ENCODE data around the gene RCHY1. TPM values are rescaled to one million over a fixed set of nuclear protein-coding genes. Genes with fewer than 3 reads are reported as not detected.
"Not testable (repeated sequence)": the region's sequence is repeated elsewhere in the genome, so short reads cannot be mapped to it uniquely, and the experiment has no call there.

The RCHY1 gene
- total RNA-seq, 1 donor from 2014 or later = 28.5 TPM

- Mint-ChIP-seq H3K9me3 (no peaks in the 10 kb centered on the region), H3K27me3 (no peaks in the 10 kb centered on the region), H3K27ac (no peak overlapping the region), H3K4me1 (peaks cover 13% of the 10 kb centered on the region), H3K4me3 (no peak overlapping the region), H3K36me3 (ENCODE audit: low read depth) (no peaks in the 10 kb centered on the region)
- intact Hi-C loops (cut with micrococcal nuclease) = no loop called here
- no peak for TF ChIP-seq CTCF (IDR thresholded peaks at IDR 0.05)
- ChIA-PET CTCF (no interaction called here), POLR2A (no interaction called here)
- ATAC-seq (ENCODE audit: low read depth) (no peak), DNase-seq (no peak)
Measured at GRCh38 chr4:75552452-75552851, 38.2 kb upstream of the RCHY1 start.

DNA sequence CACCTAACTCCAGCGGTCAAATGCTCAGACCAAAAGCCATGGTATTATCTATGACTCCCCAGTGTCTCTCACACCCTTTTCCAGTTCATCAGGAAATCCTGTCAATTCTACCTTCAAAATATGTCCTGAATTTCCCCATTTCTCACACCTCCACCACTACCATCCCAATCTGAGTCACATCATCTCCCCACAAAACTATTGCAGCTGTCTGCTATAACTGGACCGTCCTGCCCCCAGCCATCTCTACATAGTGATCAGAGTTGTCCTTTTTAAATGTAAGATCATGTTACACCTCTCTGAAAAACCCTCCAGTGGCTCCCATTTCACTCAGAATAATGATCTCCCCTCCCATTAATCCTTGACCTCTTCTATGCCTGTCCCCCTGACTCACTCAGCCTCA lies 34.8 kb upstream of the RCHY1 start:
- CTCF ChIA-PET = no interaction called here
- ATAC-seq (ENCODE audit: low read depth) (no peak), DNase-seq (no peak)
- Mint-ChIP-seq H3K4me3 (no peak overlapping the region), H3K27ac (no peak overlapping the region), H3K4me1 (no peaks in the 10 kb centered on the region), H3K9me3 (no peaks in the 10 kb centered on the region), H3K27me3 (no peaks in the 10 kb centered on the region), H3K36me3 (ENCODE audit: low read depth) (peaks cover 5% of the 10 kb centered on the region)
- POLR2A ChIA-PET = no interaction called here
- TF ChIP-seq CTCF (IDR thresholded peaks at IDR 0.05) = no peak
- intact Hi-C loops (cut with micrococcal nuclease) = no loop called here

DNA sequence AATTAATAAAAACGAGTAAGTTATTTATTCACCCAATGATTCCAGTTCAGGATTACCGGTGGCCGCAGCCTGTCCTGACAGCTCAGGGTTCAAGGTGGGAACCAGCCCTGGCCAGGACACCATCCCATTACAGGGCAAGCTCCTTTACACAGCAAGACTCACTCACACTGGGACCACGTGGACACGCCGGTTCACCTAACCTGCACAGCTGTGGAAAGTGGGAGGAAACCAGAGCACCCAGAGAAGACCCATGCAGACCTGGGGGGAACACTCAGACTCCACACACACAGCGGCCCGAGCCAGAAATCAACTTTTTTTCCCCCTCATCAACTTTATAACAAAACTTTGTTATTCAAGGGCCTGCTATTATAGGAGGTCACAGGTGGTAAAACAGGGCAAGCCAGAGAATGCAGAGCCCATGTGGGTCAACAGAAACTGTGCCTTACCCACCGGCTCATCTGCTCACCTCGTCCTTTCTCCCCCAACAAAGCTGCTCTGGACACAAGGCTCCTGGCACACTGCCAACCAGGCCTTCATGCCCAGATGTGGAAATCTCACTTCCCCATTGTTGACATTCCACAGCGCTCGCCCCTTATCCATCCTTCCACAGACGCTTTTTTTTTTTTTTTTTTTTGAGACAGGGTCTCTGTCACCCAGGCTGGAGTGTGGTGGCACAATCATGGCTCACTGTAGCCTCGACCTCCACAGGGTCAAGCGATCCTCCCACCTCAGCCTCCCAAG lies 33.6 kb upstream of the RCHY1 start:
- Mint-ChIP-seq H3K27me3 (no peaks in the 10 kb centered on the region), H3K9me3 (no peaks in the 10 kb centered on the region), H3K4me3 (no peak overlapping the region), H3K4me1 (no peaks in the 10 kb centered on the region), H3K36me3 (ENCODE audit: low read depth) (peaks cover 12% of the 10 kb centered on the region), H3K27ac (no peak overlapping the region)
- no peak for TF ChIP-seq CTCF (IDR thresholded peaks at IDR 0.05)
- ChIA-PET POLR2A (no interaction called here), CTCF (no interaction called here)
- intact Hi-C loops (cut with micrococcal nuclease) = no loop called here
- ATAC-seq (ENCODE audit: low read depth) (no peak), DNase-seq (no peak)

DNA sequence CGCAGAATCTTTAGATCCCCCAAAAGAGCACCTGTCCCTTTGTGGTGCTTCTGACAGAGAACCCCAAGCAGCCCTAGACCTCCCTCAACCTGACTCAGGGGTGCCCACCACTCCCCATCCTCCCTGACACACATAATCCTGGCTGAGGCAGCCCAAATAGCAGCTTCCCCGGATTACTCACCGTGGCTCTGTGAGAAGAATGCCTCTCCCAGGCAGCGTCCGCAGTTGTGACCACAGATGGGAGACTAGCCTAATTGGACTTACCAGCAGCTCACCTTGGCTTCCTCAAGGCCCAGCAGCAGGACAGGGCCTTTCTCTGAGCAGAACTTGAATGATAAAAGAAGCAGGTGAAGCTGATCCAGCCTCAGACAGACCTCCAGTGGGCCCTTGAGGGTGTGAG lies 31.3 kb upstream of the RCHY1 start:
- no peak for ATAC-seq (ENCODE audit: low read depth)
- Mint-ChIP-seq H3K27me3 (no peaks in the 10 kb centered on the region), H3K27ac (no peak overlapping the region), H3K4me3 (no peak overlapping the region), H3K9me3 (no peaks in the 10 kb centered on the region), H3K36me3 (ENCODE audit: low read depth) (peaks cover 16% of the 10 kb centered on the region), H3K4me1 (no peaks in the 10 kb centered on the region)
- no peak for DNase-seq
- ChIA-PET CTCF (no interaction called here), POLR2A (no interaction called here)
- no peak for TF ChIP-seq CTCF (IDR thresholded peaks at IDR 0.05)
- intact Hi-C loops (cut with micrococcal nuclease) = no loop called here

GRCh38 chr4:75544870-75545269 lies 30.7 kb upstream of the RCHY1 start:
- no peak for TF ChIP-seq CTCF (IDR thresholded peaks at IDR 0.05)
- no peak overlapping the region for H3K27ac Mint-ChIP-seq
- peaks cover 21% of the 10 kb centered on the region for H3K36me3 Mint-ChIP-seq (ENCODE audit: low read depth)
- ChIA-PET CTCF (no interaction called here), POLR2A (no interaction called here)
- H3K4me1 Mint-ChIP-seq = no peaks in the 10 kb centered on the region
- intact Hi-C loops (cut with micrococcal nuclease) = no loop called here
- DNase-seq = no peak
- H3K27me3 Mint-ChIP-seq = no peaks in the 10 kb centered on the region
- no peak for ATAC-seq (ENCODE audit: low read depth)
- no peak overlapping the region for H3K4me3 Mint-ChIP-seq
- H3K9me3 Mint-ChIP-seq = no peaks in the 10 kb centered on the region

DNA sequence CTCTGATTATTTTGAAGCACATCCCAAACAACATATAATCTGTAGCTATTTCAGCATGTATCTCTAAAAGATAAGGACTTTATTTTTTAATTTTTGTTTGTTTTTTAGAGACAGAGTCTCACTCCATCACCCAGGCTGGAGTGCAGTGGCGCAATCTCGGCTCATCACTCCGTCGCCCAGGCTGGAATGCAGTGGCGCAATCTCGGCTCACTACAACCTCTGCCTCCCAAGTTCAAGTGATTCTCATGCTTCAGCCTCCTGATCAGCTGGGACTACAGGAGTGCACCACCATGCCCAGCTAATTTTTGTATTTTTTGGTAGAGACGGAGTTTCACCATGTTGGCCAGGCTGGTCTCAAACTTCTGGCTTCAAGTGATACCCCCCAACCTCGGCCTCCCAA lies 30.0 kb upstream of the RCHY1 start:
- DNase-seq; H3K4me1 Mint-ChIP-seq; H3K4me3 Mint-ChIP-seq; POLR2A ChIA-PET; H3K9me3 Mint-ChIP-seq; H3K27ac Mint-ChIP-seq; CTCF ChIA-PET; H3K27me3 Mint-ChIP-seq; intact Hi-C loops (cut with micrococcal nuclease); ATAC-seq (ENCODE audit: low read depth): not testable (repeated sequence)
- peaks cover 24% of the 10 kb centered on the region for H3K36me3 Mint-ChIP-seq (ENCODE audit: low read depth)
